Bronchial epithelial cell (primary cell): Measurements from ENCODE around the gene SART1. TPM values are rescaled to one million over a fixed set of nuclear protein-coding genes. Genes with fewer than 3 reads are reported as not detected.
"Not testable (repeated sequence)": the region's sequence is repeated elsewhere in the genome, so short reads cannot be mapped to it uniquely, and the experiment has no call there.

ENCODE experiments used
- DNase-seq: peaks from one replicate; pipeline ENCODE4 v3.0.0-alpha.2; 2010; ENCODE audit warnings: low read depth
- FAIRE-seq: peaks from 2 replicates; lab custom pipeline; 2011; peaks lifted over from hg19 to GRCh38; lab: Jason Lieb, UNC
- H3K27me3 ChIP-seq: 2 replicates; pipeline ENCODE4 v1.5.1; 2011; ENCODE audit warnings: low read length; ENCODE audit not compliant: control insufficient read depth, insufficient read depth
- H3K36me3 ChIP-seq: 2 replicates; pipeline ENCODE4 v1.5.1; 2011; ENCODE audit warnings: low read length; ENCODE audit not compliant: control insufficient read depth, insufficient read depth
- H3K4me3 ChIP-seq: 2 replicates; pipeline ENCODE4 v1.5.1; 2011; ENCODE audit warnings: mild to moderate bottlenecking, low read depth, low read length, control low read depth
- CTCF ChIP-seq: IDR thresholded peaks from 2 replicates; pipeline ENCODE4 v1.5.1; 2011; ENCODE audit warnings: mild to moderate bottlenecking, moderate library complexity, low read length, control low read depth, inconsistent platforms; ENCODE audit not compliant: insufficient read depth, severe bottlenecking
- total RNA-seq: library from RNA; depleted of rRNA; stranded (reverse); fragments of >200 nt; gene quantifications from 2 replicates; pipeline ENCODE4 v1.2.1, GENCODE V29; 2014

SART1 gene
- total RNA-seq, 1 donor from 2014 or later: 32.4 TPM

GRCh38 chr11:66016793-66017177 is 55.3 kb downstream of the SART1 start:
- no peak for FAIRE-seq
- Histone ChIP-seq H3K4me3 (no peak overlapping the region), H3K36me3 (no peaks in the 10 kb centered on the region), H3K27me3 (no peaks in the 10 kb centered on the region)
- no peak for DNase-seq
- no peak for TF ChIP-seq CTCF

- DNase-seq (no peak), FAIRE-seq (no peak)
- Histone ChIP-seq H3K27me3 (no peaks in the 10 kb centered on the region), H3K36me3 (no peaks in the 10 kb centered on the region), H3K4me3 (no peak overlapping the region)
- no peak for TF ChIP-seq CTCF
Observed at GRCh38 chr11:66017321-66017720, 55.8 kb downstream of the SART1 start.

- H3K4me3 ChIP-seq: no peak overlapping the region
- H3K36me3 ChIP-seq: no peaks in the 10 kb centered on the region
- FAIRE-seq: no peak
- no peak for TF ChIP-seq CTCF
- DNase-seq: no peak
- H3K27me3 ChIP-seq: no peaks in the 10 kb centered on the region
Observed at GRCh38 chr11:66020212-66020611, 58.7 kb downstream of the SART1 start.

GRCh38 chr11:66020618-66021357 is 59.3 kb downstream of the SART1 start:
- Histone ChIP-seq H3K4me3 (no peak overlapping the region), H3K27me3 (no peaks in the 10 kb centered on the region), H3K36me3 (no peaks in the 10 kb centered on the region)
- peak; percentile 67 for DNase-seq
- no peak for TF ChIP-seq CTCF
- FAIRE-seq: no peak

- FAIRE-seq (no peak), DNase-seq (peak; percentile 9)
- no peaks in the 10 kb centered on the region for H3K27me3 ChIP-seq
- peak; percentile 95 for TF ChIP-seq CTCF
- no peaks in the 10 kb centered on the region for H3K36me3 ChIP-seq
- H3K4me3 ChIP-seq: no peak overlapping the region
Observed at GRCh38 chr11:66022401-66023185, 61.1 kb downstream of the SART1 start.

GRCh38 chr11:66023186-66023440 is 61.6 kb downstream of the SART1 start:
- not testable (repeated sequence) for H3K4me3 ChIP-seq, FAIRE-seq, DNase-seq, H3K27me3 ChIP-seq, H3K36me3 ChIP-seq
